ENCODE results near the gene PTPRN2.

DNA sequence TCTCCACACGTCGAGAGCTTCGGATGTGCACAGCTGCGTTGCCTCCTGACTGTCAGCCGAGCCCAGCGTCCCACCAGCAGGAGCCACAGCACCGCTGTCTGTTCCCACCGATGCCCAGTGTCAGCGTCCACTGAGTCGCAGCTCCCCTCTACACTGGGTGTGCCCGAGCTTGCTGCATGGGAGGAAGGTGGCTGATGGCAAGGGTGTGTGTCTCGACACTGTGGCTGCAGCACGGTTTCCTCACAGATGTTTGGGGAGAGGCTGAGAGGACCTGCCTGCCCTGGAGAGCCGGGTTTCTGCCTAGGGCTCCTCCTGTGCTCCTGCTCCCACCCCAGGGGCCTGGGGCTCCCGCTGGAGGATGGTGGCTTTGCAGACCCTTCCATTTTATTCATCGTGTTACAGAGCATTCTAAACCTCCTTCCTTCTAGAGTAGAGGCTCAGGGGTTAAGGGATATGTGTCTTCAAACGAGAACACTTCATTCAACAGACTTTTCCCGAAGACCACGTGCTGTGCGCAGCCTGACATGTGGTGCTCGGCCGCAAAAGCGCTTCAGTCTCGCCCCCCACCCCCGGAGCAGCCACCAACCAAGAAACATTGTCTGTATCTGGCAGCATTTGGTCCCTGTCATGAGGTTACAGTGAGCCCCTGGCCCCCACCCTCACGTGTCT lies 866.0 kb downstream of the PTPRN2 start:
- TF ChIP-seq JUND (IDR thresholded peaks at IDR 0.05) (no peak), REST (IDR thresholded peaks at IDR 0.05; ENCODE audit: low read depth) (no peak), CTCF (IDR thresholded peaks at IDR 0.05 in 2 of 3, conservative IDR thresholded peaks at IDR 0.05 in 1 of 3; ENCODE audit: borderline replicate concordance in 1 of 3, insufficient read depth in 1 of 3, low read depth in 2 of 3, low read length in 2 of 3) (no peak), POLR2A (IDR thresholded peaks at IDR 0.05; ENCODE audit: borderline replicate concordance, extremely low read depth, insufficient read depth, insufficient read length) (no peak), EZH2 (IDR thresholded peaks at IDR 0.05) (no peak), YY1 (IDR thresholded peaks at IDR 0.05; ENCODE audit: extremely low read depth, insufficient replicate concordance, low read depth, low read length) (no peak), ZNF274 (IDR thresholded peaks at IDR 0.05; ENCODE audit: low read depth, low read length) (no peak), FOSL1 (IDR thresholded peaks at IDR 0.05; ENCODE audit: low read depth) (no peak), EZH2phosphoT487 (IDR thresholded peaks at IDR 0.05; ENCODE audit: borderline replicate concordance) (no peak), TCF7L2 (IDR thresholded peaks at IDR 0.05; ENCODE audit: borderline replicate concordance, extremely low read depth, insufficient read depth, insufficient read length) (no peak), POLR2AphosphoS5 (IDR thresholded peaks at IDR 0.05; ENCODE audit: low read depth, low read length) (no peak)
